NCI-H1048 (cell line): Measurements from ENCODE around the gene CLEC2B.

Experiments
- DNase-seq: peaks from one replicate; lab custom pipeline; 2025; lab: John Stamatoyannopoulos, UW

The CLEC2B gene

DNA sequence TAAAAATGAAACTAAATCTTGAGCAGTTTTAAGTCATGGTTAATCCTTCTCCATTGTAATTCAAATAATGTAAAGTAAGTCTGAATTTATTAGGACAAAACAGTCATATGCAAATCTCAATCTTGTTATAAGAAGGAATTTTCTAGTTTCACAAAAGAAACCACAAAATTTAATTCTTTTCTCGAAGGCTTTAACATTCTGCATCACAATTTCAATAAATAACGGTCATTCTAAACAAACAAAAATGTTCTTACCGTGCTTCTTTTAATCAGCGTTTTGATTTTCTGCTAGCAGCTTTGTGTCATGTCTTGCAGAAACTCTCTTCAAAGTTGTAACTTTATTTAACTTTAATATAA lies 225 bp downstream of the CLEC2B start:
- DNase-seq: no peak

DNA sequence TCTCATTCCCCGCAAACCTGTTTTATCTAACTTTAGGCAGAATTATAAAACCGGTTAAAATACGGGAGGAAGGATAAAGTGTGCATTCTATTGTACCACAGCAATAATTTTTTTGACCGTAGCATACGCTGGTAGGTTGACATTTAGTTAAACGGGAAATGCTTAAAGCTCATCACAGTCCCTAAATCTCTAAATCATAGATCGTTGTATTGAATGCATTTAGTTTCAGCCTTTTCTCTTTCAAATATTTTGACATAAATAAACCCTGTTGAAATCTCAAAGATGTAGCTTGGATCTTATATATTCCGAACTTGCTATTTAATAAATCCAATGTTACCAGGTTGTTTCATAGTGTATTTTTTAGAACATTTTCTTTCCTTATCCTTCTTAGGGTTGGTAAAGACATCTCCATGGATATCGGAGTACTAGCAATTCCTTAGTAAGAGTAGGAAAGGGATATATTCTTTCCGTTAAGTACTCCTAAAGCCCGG lies 798 bp downstream of the CLEC2B start:
- no peak for DNase-seq

DNA sequence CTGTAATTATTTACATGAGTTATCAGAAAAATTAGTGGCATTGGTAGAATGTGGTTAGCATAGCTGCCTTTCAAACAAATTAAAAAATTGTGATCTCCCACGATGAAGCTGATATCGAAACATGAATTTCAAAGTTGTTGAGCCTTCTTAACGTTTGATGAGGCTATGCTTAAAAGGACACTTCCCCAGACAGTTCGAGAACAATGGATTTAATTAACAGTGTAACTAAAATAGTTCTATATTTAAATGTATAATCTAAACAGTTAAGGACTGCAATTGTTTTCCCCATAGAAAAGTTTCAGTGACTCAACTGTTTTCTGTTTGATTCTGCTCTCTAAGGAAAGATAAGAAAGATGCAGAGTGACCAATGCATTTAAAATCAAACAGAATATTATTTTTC lies 1.6 kb downstream of the CLEC2B start:
- no peak for DNase-seq

DNA sequence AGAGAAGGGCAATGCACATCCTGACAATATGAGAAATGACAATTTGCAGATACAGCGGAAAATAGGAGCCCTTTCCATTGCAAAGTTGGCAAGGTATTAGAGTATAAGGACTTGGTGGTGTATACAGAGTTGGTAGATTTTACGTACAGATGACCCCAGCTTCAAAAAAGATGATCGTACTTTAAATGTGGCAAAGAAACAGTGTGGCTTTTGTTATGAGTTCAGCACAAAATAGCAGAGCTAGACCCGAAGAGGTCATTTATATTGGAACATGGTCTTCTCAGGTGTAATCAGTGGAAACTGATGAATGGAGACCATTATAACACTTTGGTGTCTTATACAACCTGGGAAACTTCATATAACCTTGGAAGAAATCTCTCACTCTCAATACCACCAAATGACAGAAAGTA lies 2.3 kb downstream of the CLEC2B start:
- no peak for DNase-seq

DNA sequence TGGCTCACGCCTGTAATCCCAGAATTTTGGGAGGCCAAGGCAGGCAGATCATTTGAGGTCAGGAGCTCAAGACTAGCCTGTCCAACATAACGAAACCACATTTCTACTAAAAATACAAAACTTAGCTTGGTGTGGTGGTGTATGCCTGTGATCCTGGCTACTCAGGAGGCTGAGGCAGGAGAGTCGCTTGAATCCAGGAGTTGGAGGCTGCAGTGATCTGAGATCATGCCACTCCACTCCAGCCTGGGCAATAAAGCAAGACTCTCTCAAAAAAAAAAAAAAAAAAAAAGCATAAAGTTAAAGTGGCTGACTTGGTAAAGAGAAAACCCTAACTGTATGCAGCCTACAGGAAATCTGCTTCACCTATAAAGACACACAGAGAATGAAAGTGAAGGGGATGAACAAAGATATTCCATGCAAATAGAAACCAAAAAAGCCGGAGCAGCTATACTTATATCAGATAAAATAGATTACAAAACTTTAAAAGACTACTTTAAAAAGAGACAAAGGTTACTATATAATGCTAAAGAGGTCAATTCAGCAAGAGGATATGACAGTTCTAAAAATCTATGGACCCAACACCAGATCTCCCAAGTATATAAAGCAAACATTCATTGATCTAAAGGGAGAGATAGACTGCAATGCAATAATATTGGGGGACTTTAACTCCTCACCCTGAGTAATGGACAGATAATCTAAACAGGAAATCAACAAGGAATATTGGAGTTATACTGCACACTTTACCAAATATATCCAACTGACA lies 4.1 kb downstream of the CLEC2B start:
- no peak for DNase-seq

DNA sequence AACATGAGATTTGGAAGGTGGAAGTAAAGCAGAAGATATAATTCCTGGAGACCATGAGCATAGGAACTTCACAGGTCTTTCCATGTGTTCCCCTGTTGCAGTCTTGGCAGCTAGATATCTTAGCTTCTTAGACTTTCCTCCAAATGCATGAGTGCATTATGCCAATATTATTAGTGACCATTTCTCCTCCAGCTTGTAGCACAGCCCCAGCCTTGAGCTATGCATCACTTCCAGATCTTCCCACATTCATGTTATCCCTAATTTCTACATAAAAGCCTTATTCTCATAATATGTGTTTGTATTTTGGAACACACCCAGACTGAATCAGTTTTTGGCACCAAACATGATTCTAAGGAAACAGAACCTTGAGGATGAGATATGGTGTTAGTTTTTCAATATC lies 11.0 kb downstream of the CLEC2B start:
- DNase-seq: no peak

DNA sequence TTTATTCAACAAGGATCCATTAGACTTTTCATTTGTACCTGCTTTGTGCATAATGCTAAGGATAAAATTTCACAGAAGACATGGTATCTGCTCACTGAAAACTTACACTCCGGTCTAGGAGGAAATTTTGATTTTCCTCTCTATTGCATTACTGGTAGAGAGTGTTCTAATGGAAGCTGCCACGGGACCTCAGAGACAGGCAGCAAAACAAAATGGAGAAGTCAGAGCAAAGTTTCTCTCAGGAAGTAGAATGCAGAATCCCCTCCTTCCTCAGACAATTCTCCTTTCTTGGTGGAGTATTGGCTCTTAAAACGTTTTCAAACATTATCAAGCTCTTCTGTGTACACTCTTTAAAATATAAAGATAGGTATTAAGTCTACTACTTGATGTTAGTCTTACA lies 12.3 kb downstream of the CLEC2B start:
- DNase-seq: no peak

DNA sequence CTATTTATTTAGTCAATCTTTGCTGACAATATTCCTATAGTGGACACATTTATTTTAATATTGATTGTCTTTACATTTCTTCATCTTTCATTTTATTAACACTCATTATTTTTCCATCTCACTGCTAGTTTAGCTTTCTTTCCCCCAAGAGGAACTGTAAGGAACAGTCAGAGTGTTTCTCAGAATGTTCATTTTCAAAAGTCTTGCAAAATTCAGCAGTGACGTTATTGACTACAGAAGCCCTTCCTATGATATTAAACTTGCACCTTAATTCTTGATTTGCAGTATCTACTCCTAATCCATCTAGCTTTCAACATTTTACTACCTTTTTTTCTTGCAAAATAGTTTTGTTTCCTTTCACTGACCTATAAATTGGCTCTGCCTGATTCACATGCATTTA lies 13.0 kb downstream of the CLEC2B start:
- DNase-seq: no peak

DNA sequence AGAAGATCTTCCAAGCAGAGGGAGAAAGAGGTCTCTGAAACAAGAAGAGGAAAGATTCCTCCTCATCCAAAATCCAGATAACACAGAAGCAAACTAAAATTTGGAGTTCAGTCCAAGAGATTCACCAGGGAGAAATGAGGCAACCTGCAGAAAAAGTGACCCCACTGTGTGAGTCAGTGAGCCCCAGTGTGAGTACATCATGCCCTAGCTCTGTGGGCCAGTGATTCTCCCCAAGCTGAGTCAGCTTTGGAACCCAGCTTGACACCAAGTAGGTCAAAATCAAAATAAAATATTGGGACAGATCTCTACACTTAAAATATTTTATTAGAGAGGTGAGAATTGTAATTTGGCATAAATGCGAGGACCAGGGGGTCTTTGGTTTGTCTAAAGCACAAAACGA lies 17.2 kb downstream of the CLEC2B start:
- no peak for DNase-seq

DNA sequence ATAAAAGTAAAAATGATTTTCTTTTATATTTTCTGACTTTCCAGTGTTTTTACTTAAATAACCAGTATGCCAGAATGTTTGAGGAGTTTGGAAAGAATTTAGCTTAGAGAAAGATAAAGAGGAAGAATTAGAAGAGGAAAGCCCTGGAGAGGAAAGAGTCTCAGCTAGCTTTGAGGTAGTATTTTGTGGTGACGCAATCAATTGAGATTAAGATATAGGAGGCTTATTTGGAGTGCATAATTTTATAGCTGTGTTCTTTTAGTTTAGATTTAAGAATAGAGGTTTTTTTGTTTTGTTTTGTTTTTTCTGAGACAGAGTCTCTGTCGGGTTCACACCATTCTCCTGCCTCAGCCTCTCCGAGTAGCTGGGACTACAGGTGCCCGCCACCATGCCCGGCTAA lies 18.1 kb downstream of the CLEC2B start:
- no peak for DNase-seq

DNA sequence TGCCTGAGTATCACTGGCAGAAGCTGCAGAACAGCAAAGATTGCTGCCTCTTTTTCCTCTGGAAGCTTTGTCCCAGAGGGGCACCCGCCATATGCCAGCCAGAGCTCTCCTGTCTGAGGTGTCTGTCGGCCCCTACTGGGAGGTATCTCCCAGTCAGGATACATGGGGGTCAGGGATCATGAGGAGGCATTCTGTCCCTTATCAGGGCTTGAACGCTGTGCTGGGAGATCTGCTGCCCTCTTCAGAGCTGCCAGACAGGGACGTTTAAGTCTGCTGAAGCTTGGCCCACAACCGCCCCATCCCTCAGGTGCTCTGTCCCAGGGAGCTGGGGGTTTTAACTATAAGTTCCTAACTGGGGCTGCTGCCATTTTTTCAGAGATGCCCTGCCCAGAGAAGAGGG lies 20.3 kb downstream of the CLEC2B start:
- no peak for DNase-seq

DNA sequence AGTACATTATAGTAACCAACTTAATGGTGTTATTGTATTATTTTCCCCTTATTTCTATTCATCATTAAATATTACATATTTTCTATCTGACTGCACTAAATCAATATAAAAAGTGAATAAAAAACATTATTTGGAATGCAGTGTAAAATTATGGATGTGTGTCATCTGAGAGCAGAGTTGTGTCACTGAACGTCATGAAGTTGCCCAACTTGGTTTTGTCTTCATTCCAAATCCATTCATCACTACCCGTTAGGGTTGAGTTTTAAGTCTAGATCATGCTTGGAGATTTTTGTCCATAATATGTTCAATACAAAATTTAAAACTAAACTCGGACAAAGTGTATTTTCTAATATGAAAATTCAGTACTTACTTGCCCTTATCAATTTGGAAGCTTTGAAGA lies 25.7 kb downstream of the CLEC2B start:
- DNase-seq: no peak

DNA sequence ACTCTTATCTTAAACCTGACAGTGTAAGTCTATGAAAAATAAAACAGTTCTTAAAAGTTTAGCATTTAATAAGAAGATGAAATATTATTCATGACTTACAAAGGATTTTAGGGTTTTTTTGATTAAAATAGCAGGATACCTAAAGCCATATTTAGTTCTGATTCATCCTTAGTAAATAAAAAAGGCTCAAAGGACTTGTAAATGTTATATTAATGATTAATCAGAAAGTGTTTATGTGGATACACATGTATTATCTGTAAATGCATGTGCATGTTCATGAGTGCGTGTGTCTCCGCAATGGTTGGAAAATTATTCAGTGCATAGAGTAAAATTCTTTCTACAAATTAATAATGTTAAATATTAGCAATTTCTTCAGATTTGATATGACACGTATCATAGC lies 37.4 kb downstream of the CLEC2B start:
- DNase-seq: no peak

DNA sequence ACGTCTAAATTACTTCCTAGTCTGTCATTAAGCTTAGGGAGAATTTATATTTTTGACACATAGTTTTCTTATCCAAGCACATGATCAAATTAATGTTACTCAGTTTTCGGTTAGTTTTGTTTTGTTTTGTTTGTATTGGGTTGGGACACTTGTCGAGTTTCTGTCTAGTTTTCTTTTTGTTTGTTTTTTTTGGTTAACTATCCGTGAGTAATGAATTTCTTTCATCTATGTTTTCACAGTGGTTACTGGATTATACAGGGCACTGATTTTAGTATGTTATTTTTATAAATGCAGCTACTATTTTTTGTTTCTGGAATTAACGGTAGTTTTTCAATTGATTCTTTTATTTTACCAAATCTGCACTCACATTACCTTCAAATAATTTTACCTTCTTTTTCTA lies 39.2 kb downstream of the CLEC2B start:
- DNase-seq: no peak

DNA sequence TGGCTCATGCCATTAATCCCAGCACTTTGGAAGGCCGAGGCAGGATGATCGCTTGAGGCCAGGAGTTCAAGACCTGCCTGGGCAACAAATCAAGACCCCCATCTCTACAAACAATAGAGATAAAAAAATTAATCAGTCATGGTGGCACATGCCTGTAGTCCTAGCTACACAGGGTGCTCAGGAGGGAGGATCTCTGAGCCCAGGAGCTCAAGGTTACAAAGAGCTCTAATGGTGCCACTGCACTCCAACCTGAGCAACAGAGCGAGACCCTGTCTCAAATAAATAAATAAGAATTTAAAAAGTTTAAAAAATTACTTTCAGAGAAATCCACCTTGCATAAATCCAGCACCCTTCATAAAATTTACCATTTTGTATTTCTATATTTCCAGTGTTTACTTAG lies 39.7 kb downstream of the CLEC2B start:
- no peak for DNase-seq

DNA sequence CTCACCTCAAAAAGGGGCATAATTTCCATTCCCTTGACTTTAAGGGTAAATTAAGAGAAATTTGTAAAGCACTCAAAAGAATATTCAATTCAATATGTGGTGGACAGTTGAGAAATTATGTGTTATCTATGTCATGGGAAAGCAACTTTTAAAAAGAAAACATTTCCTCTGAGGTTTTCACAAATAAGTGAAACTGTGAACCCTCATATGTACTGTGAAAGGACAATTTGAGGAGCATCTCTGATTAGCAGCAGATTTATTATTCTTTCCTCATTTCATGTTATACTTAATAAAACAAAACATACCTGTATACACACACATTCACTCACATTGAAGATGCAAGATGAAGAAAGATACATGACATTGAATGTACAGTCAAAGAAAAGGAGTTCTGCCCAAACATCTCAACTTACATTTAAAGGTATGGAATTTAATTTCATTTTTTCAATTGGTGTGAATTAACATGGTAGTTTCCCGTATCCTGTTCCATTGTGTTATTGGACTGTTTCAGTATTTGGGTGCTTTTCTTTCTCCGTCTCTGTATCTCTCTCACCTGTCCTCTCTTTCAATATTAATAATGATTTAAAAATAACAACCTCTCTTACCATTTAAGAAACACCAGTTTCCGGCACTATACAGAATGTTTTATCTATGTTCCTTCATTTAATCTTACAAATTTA lies 41.8 kb downstream of the CLEC2B start, which contains the start of gene KLRF1:
Gene KLRF1, plus strand, starts transcription at position 273 of the 680 bp plus-strand sequence. Its CDS starts 64 bp downstream, at position 337.
- DNase-seq: no peak

DNA sequence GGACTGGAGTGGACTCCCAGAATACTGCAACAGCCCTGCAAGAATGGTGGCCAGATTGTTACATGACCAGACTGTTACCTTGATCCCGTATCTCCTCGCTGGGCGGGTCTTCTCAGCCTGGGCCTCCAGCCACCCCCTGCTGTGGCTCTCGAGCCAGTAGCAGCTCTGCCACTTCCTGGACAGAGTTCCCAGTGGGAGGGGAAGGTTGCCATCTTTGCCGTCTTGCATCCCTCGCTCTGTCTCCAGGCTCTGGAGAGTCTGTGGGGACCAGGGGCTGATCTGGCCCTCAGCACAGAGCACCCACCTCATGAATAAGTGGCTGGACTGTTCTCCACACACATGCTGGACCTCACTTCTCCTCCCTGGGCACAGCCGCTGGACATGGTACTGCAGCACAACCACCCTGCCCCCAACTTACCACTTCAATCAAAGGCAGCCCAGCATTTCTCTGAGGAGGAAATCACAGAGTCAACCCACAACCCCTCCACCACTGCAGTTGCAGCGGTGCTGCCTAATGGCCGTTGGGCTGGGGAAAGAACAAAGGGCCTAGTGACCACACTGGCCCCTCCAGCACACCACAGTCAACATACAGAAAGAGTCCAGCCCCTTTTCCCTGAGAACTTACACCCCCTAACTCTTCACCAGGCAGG lies 48.7 kb downstream of the CLEC2B start:
- no peak for DNase-seq

DNA sequence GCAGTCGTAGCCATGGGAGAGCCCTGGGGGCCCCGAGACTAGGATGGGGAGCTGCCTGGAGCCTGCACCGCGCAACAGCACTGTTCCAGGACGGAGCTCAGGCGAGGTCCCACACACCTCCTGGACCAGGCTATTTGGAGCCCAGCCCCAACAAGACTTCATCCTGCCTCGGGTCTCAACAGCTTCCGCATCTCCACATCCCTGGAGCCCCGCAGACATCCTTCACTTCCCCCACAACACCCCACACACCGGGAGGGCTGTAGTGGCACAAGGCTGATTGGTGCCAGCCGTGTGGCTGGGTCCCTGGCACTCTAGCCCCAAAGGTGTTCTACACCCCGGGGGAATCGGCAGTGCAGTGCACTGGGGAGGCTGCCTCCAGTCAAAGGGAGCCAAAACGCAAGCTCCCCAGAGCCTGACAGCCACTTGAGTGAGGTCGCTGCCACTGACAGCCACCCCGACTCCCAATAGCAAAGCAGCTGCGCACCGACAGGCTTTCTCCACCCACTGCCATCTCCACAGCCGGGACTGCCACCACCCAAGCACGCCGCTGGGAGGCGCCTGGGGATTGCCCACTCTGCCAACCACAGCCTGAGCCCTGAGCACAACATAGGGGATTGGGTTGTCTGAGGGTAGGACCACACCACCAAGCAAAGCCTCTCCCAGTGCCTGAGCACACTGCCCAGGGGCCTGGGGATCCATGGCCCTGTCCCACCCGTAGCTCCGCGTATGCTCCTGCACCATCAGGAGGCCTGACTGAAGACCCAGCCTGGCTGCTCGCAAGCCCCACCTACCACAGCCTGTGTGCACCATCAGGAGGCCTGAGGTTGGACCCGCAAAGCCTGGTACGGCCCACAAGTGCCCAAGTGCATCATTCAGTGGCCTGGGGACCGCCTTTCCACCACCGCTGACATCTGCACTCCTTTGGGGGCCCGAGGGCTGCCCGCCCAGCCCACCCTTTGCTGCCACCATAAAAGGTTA lies 55.0 kb downstream of the CLEC2B start:
- no peak for DNase-seq

DNA sequence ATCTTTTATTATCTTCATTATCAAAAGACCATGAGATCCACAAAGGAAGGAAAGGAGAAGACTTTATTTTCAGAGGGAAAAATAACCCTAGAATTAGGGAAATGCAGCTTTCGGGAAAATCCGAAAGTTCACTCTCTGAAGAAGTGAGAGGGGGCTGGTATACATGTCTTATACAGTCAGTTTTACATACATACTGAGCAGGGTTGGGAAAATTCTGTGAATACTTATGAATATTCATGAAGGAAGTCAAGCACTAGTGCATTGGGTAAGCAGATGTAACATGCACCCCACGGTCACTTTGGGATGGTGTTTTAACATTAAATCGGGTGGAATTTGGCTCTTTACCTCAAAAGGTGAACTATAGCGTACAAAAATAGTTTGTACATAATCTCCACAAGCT lies 57.5 kb downstream of the CLEC2B start:
- DNase-seq: no peak

DNA sequence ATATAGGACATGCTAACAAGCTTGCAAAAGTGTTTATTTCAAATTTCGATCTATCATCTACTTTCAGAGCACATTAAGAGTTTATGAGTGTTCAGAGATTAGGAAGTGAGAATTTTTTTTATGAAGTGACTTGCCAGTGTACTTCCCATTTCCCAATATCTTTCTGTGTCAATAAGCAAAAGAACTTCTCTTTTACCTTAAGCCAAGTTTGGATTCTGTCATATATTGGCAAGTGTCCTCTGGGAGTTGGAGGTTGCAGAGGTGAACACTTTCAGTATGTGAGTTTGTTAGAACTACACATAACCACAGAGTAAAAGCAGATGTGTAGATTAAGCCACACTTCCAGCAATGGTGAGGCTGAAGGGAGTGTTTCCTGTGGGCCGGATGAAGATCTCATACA lies 58.5 kb downstream of the CLEC2B start:
- DNase-seq: no peak

DNA sequence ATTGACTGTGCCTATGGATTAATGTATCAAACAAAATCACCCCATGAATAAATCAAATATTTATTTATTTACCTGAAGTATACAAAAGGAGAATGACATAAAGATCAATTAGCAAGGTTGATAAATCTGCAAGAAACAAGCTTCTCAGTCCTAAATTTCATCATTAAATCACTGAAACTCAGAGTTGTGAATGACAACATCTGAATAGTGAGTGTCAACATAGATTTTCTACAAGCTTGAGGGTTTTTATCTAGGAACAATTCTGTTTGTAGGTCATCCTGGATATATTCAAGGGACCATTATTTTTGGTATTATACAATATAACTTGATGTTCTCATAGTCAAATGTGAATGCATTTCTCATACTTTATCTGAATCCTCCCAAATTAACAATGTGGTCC lies 59.3 kb downstream of the CLEC2B start:
- DNase-seq: no peak

DNA sequence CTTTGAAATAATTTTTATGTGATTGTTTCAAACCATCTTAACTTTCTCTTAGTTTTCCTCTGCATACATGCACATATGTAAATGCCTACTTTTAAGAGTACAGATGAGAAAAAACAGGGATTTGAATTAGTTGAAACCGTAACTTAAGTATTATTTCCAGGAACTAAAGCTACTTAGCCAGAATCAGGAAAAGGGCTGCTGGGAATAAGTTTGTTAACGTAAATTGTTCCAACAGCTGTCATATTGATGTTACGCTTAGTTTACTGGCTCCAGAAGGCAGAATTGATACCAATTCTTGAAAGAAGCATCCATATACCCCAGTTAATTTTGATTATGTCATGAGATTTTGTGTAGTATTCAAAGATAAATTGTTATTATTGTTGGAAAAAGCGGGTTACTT lies 59.8 kb downstream of the CLEC2B start:
- no peak for DNase-seq
